ENCODE measurements around the gene MNT.
A peak's percentile ranks its signal among the peaks of the same experiment; 100 is the strongest.

The MNT gene

DNA sequence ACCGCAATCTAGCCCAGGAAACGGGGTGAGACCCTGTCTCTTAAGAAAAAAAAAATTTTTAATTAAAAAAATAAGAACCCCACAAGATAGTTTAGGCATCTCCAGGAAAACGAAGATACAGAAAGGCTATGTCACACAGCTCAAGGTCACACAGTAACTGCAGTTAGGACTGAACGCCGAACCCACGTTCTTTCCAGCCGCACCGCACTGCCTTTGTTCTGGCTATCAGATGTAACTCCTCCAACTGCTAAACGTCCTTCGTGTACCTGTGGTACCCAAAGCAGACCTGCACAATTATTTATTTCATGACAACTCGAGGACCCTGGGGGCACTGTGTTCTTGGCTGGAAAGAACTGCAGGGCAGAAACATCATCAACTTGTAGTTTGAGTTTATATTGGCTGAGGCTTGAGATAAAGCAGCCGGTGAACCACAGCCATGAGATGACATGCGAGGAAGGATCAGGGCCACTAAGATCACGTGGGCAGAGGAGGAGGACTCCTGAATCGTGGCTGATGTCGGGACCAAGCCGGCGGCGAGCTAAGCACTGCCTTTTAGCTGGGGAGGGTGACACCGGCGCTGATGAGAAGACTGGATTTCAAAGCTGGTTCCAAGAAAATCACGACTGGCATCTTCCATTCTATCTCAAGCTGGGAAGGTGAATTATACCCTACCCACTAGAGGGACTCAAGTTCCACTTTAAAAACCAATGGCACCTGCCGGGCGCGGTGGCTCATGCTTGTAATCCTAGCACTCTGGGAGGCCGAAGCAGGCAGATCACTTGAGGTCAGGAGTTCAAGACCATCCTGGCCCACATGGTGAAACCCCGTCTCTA is 20.7 kb upstream of the MNT start:
- Histone ChIP-seq H3K36me3 (ENCODE audit: control insufficient read depth, insufficient read depth, low read length) (peaks cover 4% of the 10 kb centered on the region), H3K56ac (ENCODE audit: low read length) (no peak overlapping the region), H3K27me3 (ENCODE audit: insufficient read depth, low read length, poor library complexity) (no peaks in the 10 kb centered on the region), H3K18ac (ENCODE audit: low read length) (no peak overlapping the region), H2BK15ac (replicated peaks; ENCODE audit: low read depth) (no peak overlapping the region), H2BK120ac (ENCODE audit: low read depth, low read length) (no peak overlapping the region), H3K9ac (ENCODE audit: low read length) (no peak overlapping the region), H3K4me1 (ENCODE audit: control insufficient read depth, low read depth, low read length) (no peaks in the 10 kb centered on the region), H3K79me1 (ENCODE audit: low read length) (peaks cover 2% of the 10 kb centered on the region), H3K27ac (ENCODE audit: low read depth, low read length) (no peak overlapping the region), H4K5ac (ENCODE audit: low read length) (no peak overlapping the region), H3K4ac (ENCODE audit: low read depth, low read length) (no peak overlapping the region), H3K4me2 (ENCODE audit: low read length) (no peak overlapping the region), H3K23ac (ENCODE audit: low read length) (no peak overlapping the region), H2AK5ac (ENCODE audit: low read length) (no peak overlapping the region), H2BK5ac (ENCODE audit: low read length) (no peak overlapping the region), H3K4me3 (ENCODE audit: low read length) (no peak overlapping the region), H4K8ac (ENCODE audit: low read depth, low read length) (no peak overlapping the region), H3K79me2 (ENCODE audit: control insufficient read depth, insufficient read depth, low read length) (no peaks in the 10 kb centered on the region)
- no CpG with 5 or more reads among the region's 27 CpGs for WGBS (ENCODE audit: extremely low coverage, insufficient coverage, low lambda C conversion rate)
- DNase-seq = peak; percentile 42

DNA sequence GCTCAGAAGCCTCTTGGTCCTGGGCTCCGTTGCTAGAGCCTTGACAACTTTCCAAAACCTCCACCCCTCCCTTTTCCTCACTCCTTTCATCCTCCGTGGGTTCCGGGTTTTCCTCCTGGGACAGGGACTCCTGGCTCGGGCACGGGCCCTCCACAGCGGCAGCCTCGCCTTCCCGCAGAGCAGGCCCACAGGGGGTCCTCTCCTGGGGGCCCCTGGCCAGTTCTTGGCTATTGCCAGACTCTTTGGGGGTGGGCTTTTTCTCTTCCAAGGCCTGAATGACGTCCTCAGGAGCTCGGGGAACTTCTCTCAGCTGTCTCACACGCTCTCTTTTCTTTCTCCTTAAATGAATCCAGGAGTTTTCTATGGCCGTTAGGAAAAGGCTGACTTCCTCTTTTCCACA is 19.3 kb upstream of the MNT start:
- Histone ChIP-seq H3K4me2 (ENCODE audit: low read length) (no peak overlapping the region), H4K8ac (ENCODE audit: low read depth, low read length) (no peak overlapping the region), H3K4me1 (ENCODE audit: control insufficient read depth, low read depth, low read length) (no peaks in the 10 kb centered on the region), H3K79me1 (ENCODE audit: low read length) (peaks cover 2% of the 10 kb centered on the region), H3K4me3 (ENCODE audit: low read length) (no peak overlapping the region), H3K27ac (ENCODE audit: low read depth, low read length) (no peak overlapping the region), H4K5ac (ENCODE audit: low read length) (no peak overlapping the region), H3K27me3 (ENCODE audit: insufficient read depth, low read length, poor library complexity) (no peaks in the 10 kb centered on the region), H2BK120ac (ENCODE audit: low read depth, low read length) (no peak overlapping the region), H3K56ac (ENCODE audit: low read length) (no peak overlapping the region), H3K9ac (ENCODE audit: low read length) (no peak overlapping the region), H2AK5ac (ENCODE audit: low read length) (no peak overlapping the region), H3K18ac (ENCODE audit: low read length) (no peak overlapping the region), H3K4ac (ENCODE audit: low read depth, low read length) (no peak overlapping the region), H2BK15ac (replicated peaks; ENCODE audit: low read depth) (no peak overlapping the region), H3K79me2 (ENCODE audit: control insufficient read depth, insufficient read depth, low read length) (no peaks in the 10 kb centered on the region), H2BK5ac (ENCODE audit: low read length) (no peak overlapping the region), H3K36me3 (ENCODE audit: control insufficient read depth, insufficient read depth, low read length) (peaks cover 4% of the 10 kb centered on the region), H3K23ac (ENCODE audit: low read length) (no peak overlapping the region)
- WGBS (ENCODE audit: extremely low coverage, insufficient coverage, low lambda C conversion rate) = no CpG with 5 or more reads among the region's 12 CpGs
- DNase-seq = no peak

DNA sequence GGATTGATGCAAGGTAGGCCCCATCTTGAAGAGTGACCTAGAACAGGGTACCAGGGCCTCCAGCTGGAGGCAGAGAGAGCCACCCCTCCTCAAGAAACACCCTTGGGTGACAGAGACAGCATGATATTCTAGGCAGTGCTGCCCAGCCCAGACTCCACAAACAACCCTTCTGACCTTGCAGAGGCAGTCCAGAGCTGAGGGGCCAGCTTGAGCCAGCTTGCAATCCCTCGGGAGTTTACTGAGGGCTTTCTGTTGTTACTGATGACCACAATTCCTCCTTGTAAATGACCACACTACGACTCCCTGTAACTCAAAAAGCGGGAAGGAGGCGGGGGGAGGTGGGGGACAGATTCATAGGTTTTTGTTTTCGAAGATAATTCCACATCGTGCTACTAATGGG is 18.6 kb upstream of the MNT start:
- Histone ChIP-seq H4K5ac (ENCODE audit: low read length) (no peak overlapping the region), H3K79me2 (ENCODE audit: control insufficient read depth, insufficient read depth, low read length) (no peaks in the 10 kb centered on the region), H2BK120ac (ENCODE audit: low read depth, low read length) (no peak overlapping the region), H2BK15ac (replicated peaks; ENCODE audit: low read depth) (no peak overlapping the region), H3K4me3 (ENCODE audit: low read length) (no peak overlapping the region), H3K27ac (ENCODE audit: low read depth, low read length) (no peak overlapping the region), H3K4me1 (ENCODE audit: control insufficient read depth, low read depth, low read length) (no peaks in the 10 kb centered on the region), H3K4me2 (ENCODE audit: low read length) (no peak overlapping the region), H3K27me3 (ENCODE audit: insufficient read depth, low read length, poor library complexity) (no peaks in the 10 kb centered on the region), H3K9ac (ENCODE audit: low read length) (no peak overlapping the region), H3K56ac (ENCODE audit: low read length) (no peak overlapping the region), H3K4ac (ENCODE audit: low read depth, low read length) (no peak overlapping the region), H3K23ac (ENCODE audit: low read length) (no peak overlapping the region), H4K8ac (ENCODE audit: low read depth, low read length) (no peak overlapping the region), H2AK5ac (ENCODE audit: low read length) (no peak overlapping the region), H3K18ac (ENCODE audit: low read length) (no peak overlapping the region), H2BK5ac (ENCODE audit: low read length) (no peak overlapping the region), H3K36me3 (ENCODE audit: control insufficient read depth, insufficient read depth, low read length) (peaks cover 4% of the 10 kb centered on the region), H3K79me1 (ENCODE audit: low read length) (peaks cover 2% of the 10 kb centered on the region)
- no CpG with 5 or more reads among the region's 6 CpGs for WGBS (ENCODE audit: extremely low coverage, insufficient coverage, low lambda C conversion rate)
- no peak for DNase-seq

DNA sequence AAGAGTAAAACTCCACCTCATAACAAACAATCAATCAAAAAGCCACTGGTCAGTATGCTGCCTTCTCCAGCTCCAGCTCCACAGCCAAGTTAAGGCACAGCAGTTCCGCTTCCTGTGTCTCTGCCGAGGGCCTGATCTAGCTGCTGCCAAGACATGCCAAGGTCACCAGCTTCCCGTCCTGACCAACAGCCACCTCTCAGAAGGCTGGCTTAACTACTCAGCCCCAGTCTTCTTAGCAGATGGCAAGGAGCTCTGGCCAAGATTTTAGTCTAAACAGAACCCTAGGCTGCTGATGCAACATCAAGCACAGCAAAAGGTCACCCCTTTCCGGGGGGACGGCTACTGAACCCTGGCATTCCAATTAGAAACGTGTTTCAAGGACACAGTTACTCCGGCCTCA is 17.7 kb upstream of the MNT start:
- Histone ChIP-seq H3K9ac (ENCODE audit: low read length) (no peak overlapping the region), H3K4me2 (ENCODE audit: low read length) (no peak overlapping the region), H3K27ac (ENCODE audit: low read depth, low read length) (no peak overlapping the region), H3K4ac (ENCODE audit: low read depth, low read length) (no peak overlapping the region), H3K56ac (ENCODE audit: low read length) (no peak overlapping the region), H4K5ac (ENCODE audit: low read length) (no peak overlapping the region), H3K18ac (ENCODE audit: low read length) (no peak overlapping the region), H2AK5ac (ENCODE audit: low read length) (no peak overlapping the region), H3K36me3 (ENCODE audit: control insufficient read depth, insufficient read depth, low read length) (peaks cover 4% of the 10 kb centered on the region), H2BK120ac (ENCODE audit: low read depth, low read length) (no peak overlapping the region), H3K23ac (ENCODE audit: low read length) (no peak overlapping the region), H3K4me1 (ENCODE audit: control insufficient read depth, low read depth, low read length) (no peaks in the 10 kb centered on the region), H4K8ac (ENCODE audit: low read depth, low read length) (no peak overlapping the region), H3K4me3 (ENCODE audit: low read length) (no peak overlapping the region), H2BK15ac (replicated peaks; ENCODE audit: low read depth) (no peak overlapping the region), H2BK5ac (ENCODE audit: low read length) (no peak overlapping the region), H3K27me3 (ENCODE audit: insufficient read depth, low read length, poor library complexity) (no peaks in the 10 kb centered on the region), H3K79me1 (ENCODE audit: low read length) (peaks cover 2% of the 10 kb centered on the region), H3K79me2 (ENCODE audit: control insufficient read depth, insufficient read depth, low read length) (no peaks in the 10 kb centered on the region)
- no peak for DNase-seq
- WGBS (ENCODE audit: extremely low coverage, insufficient coverage, low lambda C conversion rate) = no CpG with 5 or more reads among the region's 7 CpGs

DNA sequence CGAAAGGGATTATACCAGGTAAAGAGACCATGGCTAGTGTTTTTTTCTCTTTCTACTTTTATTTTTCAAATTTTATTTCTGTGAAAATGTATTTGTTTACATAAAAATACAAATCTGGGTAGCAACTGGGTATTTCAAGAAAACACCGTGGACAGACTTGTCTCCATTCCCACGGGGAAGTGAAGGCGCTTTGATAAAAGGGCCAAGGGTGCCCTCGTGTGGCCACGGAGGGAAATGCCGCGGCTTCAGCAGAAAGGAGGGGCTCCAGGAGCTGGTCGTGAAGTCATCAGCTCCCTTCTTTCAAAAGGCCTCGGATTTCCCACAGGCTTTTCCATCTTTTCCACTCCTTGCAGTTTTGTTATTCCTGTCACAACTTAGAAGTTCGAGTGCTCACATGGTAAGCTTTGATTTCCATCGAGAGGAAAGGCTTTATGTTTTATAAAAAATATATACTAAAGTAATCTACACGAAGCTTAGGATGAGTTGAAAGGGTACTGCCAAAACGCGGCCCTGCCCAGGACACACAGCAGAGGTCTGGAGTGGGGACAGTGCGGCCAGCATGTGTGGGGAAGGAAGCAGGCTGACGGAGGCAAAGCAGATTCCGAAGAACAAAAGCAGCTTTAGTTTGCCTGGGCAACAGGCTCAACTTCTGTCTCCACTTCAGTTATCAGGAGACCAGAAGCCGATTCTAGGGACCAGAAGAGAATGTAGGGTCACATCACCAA is 15.3 kb upstream of the MNT start:
- H2BK5ac ChIP-seq (ENCODE audit: low read length) = no peak overlapping the region
- H3K27me3 ChIP-seq (ENCODE audit: insufficient read depth, low read length, poor library complexity) = no peaks in the 10 kb centered on the region
- DNase-seq = peak; percentile 85
- H3K4me2 ChIP-seq (ENCODE audit: low read length) = no peak overlapping the region
- no peak overlapping the region for H2BK120ac ChIP-seq (ENCODE audit: low read depth, low read length)
- H3K79me1 ChIP-seq (ENCODE audit: low read length) = peaks cover 2% of the 10 kb centered on the region
- H3K4me3 ChIP-seq (ENCODE audit: low read length) = no peak overlapping the region
- no peak overlapping the region for H2BK15ac ChIP-seq (replicated peaks; ENCODE audit: low read depth)
- no peaks in the 10 kb centered on the region for H3K79me2 ChIP-seq (ENCODE audit: control insufficient read depth, insufficient read depth, low read length)
- H3K56ac ChIP-seq (ENCODE audit: low read length) = no peak overlapping the region
- H2AK5ac ChIP-seq (ENCODE audit: low read length) = no peak overlapping the region
- no peak overlapping the region for H4K5ac ChIP-seq (ENCODE audit: low read length)
- no peak overlapping the region for H3K9ac ChIP-seq (ENCODE audit: low read length)
- no peak overlapping the region for H3K23ac ChIP-seq (ENCODE audit: low read length)
- H3K36me3 ChIP-seq (ENCODE audit: control insufficient read depth, insufficient read depth, low read length) = peaks cover 4% of the 10 kb centered on the region
- no peak overlapping the region for H3K18ac ChIP-seq (ENCODE audit: low read length)
- no CpG with 5 or more reads among the region's 19 CpGs for WGBS (ENCODE audit: extremely low coverage, insufficient coverage, low lambda C conversion rate)
- no peaks in the 10 kb centered on the region for H3K4me1 ChIP-seq (ENCODE audit: control insufficient read depth, low read depth, low read length)
- H3K4ac ChIP-seq (ENCODE audit: low read depth, low read length) = no peak overlapping the region
- H3K27ac ChIP-seq (ENCODE audit: low read depth, low read length) = no peak overlapping the region
- H4K8ac ChIP-seq (ENCODE audit: low read depth, low read length) = no peak overlapping the region
